Fibroblast of the conjunctiva (primary cell): Measurements from ENCODE around the gene LDLRAD3.
"Not testable (repeated sequence)": the region's sequence is repeated elsewhere in the genome, so short reads cannot be mapped to it uniquely, and the experiment has no call there.

ENCODE experiments used
- DNase-seq: peaks from one replicate; pipeline ENCODE4 v3.0.0-alpha.2; 2010; ENCODE audit warnings: low read depth

The LDLRAD3 gene

DNA sequence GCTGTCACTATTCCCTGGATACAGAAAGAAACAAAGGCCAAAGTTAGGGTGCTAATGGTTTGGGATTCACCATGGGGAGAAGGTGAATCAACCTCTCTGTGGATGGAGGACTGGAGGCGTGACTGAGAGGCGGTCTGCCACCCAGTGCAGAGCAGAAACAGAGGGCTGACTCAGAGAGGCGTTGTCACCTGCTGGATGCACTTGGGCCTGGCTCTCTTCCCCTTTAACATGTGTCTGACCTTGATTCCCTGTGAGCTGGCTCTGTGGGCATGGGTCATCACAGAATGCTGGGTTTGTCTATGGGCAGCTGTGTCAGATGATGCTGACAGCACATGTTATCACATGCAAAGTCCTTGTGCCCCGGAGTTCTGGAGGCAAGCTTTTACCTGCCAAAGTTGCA lies 75.9 kb downstream of the LDLRAD3 start:
- DNase-seq = no peak

DNA sequence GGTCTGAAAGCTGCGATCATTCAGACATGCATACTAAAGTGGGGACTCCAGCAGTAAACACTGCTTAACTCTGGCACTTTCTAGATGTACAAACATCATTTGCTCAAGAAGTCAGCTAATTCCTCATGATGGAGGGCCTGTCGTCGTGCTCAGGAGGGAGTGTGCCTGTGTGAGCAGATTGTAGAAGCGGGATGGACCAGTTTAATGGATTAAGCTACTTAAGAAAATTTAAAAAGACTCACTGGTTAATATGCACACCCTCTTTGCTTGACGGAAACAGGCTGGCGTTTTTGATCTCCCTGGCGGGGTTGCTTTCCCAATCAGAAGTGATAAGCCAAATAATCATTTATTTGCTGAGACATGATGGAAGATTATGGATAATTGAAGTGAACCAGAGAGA lies 79.0 kb downstream of the LDLRAD3 start:
- no peak for DNase-seq

DNA sequence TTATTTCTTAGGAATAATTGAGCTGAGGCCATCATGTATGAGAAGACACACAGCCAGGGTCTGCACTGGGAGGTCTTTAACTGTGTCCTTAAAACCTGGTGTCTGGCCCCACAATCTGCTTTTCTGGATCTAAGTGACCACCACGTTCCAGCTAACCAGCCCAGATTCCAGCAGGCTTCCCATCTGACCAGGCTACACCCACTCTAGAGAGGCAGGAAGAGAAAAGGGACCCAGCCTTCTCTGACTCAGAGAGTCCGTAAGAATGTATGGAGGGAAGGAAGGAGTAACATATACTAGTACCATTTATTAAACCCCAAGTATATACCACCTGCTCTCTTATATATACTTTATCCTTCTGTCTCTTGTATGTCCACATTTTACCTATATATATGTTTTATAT lies 80.1 kb downstream of the LDLRAD3 start:
- no peak for DNase-seq

DNA sequence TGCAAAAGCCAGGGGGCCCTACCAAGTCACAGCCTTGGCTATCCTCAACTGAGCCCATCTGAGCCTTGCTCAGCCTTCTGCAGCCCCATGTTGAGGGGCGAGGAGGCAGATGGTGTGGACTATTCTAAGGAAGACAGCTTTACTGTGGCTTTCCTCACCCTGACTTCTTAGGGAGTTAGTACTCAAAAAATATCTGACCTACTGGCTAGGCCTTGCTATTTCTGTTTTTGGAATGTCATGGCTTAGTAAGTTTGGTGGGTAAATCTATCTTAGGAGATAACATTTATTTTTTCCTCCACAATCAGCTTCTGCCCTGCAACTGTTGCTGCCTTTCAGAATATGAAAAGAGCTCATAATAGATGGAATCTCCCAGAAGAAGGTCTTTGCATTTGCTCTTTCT lies 80.9 kb downstream of the LDLRAD3 start:
- DNase-seq = no peak

DNA sequence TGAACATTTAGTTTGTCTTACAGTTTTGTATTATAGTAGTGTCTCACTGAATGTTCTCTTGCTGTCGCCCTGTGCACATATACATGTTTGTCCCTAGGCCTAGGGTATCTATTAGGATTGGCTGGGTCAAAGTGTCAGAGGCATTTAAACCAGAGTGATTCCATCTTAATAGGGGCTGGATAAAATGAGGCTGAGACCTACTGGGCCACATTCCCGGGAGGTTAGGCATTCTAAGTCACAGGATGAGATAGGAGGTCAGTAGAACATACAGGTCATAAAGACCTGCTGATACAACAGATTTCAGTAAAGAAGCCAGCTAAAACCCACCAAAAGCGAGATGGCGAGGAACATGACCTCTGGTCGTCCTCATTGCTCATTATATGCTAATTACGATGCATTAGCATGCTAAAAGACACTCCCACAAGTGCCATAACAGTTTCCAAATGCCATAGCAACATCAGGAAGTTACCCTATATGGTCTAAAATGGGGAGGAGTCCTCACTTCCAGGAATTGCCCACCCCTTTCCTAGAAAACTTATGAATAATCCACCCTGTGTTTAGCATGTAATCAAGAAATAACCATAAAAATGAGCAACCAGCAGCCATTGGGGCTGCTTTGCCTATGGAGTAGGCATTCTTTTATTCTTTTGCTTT lies 82.6 kb downstream of the LDLRAD3 start:
- DNase-seq = no peak

DNA sequence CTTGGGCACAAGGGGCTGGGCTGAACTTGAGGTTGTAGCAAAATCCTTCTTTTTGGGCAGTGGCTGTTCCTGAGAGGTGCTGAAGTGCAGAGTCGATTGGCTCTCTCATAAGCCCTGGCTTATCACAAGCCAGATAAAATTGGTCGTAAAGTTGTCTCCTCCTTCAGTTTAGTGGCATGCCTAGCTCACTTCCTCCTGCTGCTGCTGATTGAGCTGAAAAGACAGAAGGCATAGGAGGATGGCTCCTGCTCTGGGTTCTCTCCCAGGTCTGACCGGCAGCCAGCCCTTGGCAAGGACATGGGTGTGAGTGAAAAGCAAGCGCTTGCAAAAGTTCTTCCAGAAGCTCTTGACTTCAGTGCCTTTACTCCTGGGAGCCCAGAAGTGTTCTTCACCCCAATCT lies 83.9 kb downstream of the LDLRAD3 start:
- no peak for DNase-seq

DNA sequence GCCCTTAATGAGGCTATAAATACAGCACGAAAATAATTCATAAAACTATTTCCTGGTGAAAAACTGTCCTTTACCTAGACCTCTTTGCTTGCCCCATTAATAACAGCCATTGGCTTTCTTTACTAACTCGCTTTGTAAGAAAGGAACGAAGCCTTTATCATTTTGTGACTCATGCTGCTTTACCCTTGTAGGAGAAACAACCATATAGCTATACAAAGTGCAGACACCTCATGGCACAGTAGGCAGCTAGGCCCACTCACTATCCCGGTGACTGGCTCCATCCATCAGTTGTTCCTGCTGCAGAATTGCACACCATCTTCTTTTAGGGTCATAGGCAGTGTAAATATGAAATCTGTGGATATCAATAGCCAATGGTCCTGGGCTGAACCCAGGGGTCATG lies 85.8 kb downstream of the LDLRAD3 start:
- no peak for DNase-seq

DNA sequence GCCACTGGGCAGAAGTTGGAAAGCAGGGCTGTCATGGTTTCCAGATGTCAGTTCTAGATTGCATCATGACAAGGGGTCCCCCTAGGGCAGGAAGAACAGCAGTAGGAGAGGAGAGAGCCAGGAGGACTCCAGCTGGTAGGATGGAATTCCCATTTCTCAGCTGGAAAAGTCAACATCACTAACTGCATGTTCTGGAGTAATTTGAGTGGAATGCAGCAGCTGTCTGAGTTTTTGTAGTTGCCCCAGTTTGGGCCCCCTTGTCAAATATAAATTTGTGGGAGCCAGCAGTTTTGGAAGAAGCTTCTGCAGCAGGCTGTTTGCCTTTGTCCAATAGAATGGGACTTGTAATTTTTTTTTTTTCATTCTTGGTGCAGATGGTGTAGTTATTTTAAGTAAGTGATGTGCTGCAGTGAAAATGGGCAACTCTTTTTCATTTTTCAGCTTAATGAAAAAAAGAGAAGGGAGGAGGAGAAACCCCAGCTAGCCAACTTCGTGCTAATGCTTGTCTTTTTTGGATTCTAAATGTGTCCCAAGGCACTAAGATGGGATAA lies 86.9 kb downstream of the LDLRAD3 start:
- peak; percentile 71 for DNase-seq

DNA sequence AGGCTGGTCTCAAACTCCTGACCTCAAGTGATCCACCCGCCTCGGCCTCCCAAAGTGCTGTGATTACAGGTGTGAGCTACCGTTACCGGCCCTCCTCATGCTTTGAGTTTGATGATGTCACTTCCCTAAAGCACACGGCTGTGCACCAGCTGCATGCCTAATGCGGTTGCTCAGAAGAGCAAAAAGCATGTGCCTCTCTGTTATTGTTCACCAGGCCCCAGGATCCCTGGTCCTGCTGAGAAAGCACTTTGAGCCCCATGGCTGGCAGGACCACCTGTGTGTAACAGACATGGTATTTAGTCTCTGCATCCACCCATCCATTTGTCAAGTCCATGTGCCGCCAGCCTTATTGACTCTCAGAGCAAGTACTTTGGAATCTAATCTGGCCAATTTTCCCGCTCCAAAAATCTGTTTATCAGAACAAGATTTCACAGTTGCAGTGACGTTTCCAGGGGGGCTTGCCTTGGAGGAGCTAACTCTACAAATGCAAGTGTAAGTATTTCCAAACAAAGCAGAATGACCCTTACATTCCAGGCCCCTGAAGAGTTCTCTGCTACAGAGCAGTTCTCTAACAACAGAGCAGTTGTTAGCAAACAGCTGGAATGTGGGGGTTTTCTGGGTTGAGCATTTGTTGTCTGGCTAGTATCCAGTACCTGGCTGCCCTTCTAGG lies 89.4 kb downstream of the LDLRAD3 start:
- no peak for DNase-seq

DNA sequence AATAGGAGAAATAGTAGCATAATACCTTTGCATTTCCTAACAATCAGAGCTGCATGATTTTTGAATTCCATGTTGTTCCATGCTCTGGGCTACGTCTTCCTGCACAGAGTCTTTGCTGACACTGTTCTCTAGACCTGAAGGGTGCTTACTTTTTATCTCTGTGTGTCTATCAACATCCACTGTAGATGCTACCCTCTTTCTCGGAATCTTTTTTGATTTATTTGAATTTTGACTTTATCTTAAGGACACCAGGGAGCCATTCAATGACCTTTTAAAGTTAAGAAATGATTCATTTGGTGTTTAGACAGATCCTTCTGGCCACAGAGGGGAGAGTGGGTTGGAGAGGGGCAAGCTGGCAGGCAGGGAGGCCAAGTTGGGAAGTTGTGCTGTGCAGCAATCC lies 90.1 kb downstream of the LDLRAD3 start:
- DNase-seq = no peak

DNA sequence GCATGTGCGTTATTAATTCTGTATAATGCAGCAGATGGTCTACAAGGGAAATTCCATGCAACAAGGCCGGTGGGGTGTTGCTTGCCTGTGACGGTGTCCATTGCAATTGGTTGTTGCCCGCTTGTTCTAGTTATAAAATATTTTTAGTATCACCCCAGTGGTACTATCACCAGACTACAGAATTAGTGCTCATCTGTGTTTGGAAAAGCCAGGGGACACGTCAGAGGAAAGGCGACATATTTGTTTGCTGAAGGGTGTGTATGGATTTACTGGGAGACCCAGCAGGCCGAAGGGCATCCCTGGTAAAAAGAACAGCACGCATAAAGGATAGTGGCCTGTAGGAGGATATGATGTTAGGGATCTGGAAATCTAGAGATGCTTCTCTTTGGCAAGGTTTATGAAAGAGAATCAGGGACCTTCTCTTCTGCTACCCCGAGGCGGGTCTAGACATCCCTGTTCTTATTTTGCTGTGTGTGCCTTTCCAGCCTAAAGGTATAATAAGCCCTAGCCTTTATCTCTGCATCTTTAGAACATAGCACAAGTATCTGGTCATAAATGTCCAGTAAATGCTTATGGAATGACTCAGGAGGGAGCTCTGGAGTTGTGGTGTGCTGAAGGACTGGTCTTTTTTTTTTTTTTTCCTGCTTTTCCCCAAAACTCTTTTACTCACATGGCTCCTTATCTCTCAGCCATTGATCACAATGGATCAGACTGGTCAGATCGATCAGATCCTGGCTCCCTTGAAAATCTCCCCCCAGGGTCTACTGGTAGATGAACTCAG lies 90.9 kb downstream of the LDLRAD3 start:
- DNase-seq = peak; percentile 61

DNA sequence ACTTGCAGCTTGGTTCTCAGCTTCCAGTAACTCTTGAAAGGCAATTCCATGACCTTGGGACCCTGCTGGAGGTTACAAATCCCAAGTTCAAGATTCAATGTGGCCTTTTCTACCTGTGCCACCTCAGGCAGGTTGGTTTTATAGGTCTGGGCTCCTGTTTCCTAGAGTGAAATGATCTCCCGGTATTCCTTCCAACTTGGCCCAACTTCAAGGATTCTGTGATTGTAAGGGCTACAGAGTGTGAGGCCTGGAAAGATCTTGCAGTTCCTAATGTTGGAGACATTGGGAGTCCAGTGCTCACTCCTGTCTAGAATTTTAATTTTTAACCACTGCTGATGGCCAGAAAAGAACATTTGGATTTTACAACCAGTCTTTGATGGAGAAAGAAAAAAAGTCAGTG lies 91.6 kb downstream of the LDLRAD3 start:
- no peak for DNase-seq

DNA sequence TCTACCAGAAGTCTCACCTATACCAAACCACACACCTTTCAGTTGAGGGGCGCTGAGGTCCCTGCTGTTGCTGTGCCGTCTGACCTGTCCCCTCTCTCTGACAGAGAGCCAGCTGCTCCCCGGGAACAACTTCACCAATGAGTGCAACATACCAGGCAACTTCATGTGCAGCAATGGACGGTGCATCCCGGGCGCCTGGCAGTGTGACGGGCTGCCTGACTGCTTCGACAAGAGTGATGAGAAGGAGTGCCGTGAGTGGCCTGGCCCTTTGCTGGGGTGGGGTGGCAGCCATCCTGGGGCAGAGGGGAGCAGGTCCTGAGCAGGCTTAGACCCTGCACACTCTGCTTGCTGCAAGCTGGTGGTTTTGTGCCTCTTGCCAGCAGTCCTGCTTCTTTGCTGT lies 92.1 kb downstream of the LDLRAD3 start:
- DNase-seq = no peak

DNA sequence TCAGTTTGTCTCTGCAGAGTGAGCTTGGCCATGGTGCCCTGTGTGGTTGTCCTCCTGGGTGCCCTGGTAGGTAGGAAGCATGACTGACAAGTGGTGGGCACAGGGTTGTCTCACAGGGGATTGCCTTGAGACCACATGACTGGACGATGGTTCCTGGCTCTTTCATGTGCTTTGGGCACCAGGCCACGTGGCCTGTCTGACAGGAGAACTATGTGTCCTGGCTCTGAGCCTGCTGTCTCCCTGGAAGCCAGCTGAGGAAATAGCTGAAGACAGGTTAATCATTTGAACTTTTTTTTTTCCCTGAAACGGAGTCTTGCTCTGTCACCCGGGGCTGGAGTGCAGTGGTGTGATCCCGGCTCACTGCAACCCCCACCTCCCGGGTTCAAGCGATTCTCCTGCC lies 93.2 kb downstream of the LDLRAD3 start:
- no peak for DNase-seq

DNA sequence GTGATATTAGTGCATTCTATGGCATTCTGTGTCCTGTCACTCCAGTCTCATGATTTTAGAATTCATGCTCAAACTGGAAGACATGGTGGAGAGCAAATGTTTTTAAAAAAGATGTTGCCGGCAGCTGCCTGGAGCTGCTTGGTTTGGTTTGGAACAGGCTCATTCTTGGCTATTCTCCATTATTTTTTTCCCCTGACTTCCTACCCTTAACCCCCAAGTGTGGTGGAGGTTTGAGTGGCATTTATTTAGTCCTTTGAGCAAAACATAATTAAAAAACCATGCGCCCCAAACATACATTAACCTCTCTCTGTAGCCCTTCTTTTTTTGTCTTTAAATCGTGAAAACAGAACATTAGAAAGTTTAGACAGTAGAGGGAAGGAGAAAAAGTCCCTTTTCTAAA lies 94.7 kb downstream of the LDLRAD3 start:
- DNase-seq = no peak

DNA sequence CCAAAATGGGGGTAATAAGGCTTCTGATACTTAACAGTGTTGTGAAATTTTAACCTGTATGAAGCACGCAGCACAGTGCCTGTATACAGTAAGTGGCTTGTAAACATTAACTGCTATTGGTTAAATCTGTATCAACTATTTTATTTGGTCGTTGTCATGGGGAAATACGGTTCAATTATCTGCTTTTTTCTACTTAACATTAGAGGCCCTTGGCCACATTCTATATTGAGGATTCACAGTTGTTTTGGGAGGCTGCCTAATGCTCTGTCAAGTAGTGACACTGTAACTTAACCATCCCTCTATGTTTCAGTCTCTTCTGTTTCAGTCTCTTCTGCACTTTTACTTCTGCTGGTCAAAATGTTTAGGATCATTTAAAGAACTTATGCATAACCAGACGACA lies 95.6 kb downstream of the LDLRAD3 start:
- no peak for DNase-seq

DNA sequence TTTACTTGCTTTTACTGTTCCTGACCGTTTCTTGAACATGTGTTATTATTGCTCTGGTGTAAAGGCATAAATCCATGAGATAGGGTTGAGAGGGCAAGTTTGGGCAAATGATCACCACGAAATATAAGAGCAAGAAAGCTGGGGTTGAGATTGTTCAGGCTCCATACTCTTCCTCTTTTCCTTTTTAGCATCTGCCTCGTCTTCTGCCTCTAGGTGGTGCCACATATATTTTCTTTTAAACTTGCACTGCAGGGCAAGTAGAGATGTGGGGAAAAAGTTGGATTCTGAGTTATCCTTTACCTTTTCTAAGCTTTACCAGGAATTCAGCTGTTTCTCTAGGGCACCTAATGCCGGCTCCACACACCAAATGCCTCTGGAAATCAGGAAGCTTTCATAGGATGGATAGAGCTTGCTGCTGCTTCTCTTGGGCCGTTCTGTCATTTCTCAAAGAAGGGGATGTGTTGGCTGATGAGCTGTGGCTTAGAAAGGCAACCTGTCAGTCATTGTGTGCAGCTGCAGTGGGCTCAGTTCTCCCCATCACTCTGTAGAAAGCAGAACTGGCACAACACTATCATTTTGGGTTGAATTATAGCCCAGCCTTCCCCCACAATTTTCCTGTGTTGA lies 98.2 kb downstream of the LDLRAD3 start:
- no peak for DNase-seq

DNA sequence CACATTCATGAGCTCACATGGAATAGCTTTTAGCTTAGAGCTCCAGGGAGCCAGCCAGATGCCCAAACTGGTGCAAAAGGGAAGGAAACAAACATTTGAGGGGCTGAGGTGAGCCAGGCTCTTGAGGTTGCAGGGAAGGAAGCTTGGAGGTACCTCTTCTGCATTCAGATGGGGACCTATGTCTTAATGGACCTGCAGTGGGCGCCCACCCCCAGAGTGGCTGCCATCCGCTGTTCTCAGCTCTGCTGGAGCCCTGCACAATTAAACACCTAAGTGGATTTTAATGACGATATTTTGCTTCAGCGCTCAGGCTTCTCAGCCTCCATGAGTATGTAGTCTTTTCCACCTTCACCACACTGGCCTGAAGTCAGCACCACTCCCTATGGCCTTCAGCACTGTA lies 100.8 kb downstream of the LDLRAD3 start:
- DNase-seq = no peak

DNA sequence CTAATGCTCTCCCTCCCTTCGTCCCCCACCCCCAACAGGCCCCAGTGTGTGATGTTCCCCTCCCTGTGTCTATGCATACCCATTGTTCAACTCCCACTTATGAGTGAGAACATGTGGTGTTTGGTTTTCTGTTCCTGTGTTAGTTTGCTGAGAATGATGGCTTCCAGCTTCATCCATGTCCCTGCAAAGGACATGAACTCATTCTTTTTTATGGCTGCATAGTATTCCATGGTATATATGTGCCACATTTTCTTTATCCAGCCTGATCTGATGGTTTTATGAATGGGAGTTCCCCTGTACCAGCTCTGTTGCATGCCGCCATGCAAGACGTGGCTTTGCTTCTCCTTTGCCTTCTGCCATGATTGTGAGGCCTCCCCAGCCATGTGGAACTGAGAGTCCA lies 102.1 kb downstream of the LDLRAD3 start:
- not testable (repeated sequence) for DNase-seq

DNA sequence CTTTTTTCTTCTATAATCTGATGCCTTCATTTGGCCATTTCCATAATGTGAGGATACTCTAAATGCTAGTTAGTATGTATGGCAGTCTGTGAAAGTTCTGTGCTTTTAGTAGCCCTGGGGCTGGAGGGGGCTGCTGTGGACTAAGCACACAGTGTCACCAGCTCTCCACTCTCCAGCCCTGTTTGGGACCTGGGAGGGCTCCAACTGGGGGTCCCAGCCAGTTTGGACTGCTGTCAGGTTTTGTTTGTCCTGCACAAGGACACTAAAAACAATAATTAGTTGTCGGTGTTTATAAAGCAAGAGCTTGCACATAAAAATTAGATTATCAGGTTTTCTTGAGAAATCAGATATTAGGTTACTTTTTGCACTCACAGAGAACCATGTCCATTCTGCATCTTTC lies 103.1 kb downstream of the LDLRAD3 start:
- no peak for DNase-seq

DNA sequence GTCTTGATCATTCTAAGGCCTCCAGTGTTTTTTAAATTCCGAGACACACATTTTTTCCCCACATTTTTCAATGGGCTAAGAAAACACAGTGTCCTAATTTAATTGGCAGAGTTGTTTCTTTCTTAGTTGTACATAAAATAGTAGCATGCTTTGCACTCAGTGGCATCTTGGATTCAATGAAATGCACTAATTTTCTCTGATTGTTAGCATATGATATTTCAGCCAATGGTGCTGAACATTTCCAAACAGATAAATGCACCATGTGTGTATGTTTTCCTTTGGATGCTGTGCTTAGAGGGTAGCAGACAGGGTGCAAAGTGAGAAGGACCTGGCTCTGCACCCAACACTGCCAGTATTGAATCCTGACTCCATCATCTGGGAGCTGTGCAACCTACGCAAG lies 103.5 kb downstream of the LDLRAD3 start:
- no peak for DNase-seq

DNA sequence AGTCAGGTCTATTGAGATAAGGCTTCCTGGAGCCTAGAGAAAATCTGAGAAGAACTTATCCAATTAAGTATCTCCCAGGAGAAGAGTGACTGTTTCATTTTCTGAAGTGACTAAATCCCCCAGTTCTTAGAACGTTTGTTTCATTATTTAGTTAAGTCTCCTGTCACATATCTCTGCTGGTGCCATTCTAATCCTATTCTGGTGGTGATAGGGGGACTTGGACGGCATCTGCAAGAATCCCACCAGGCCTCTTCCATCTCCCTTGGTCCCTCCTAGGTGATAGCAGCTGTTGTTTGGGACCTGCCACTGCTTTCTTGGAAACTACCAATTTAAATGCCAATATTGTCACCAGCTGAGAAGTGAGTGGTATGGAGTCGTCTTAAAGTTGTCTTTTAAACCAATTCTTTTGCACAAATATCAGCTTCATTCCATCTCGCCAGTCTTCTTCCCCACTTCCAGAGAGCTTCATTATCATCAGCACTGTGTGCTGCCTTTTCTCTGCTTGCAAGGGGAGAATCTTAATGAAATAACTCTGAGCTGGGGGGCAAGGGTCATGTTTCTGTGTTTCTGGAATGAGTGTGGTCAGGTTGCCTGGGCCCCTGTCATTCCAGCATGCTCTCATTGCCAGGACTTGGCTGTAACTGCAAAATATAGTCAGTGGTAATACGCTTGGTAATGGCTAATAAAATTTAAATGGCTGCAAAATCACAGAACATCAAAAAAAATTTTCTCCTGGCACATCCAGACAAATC lies 104.8 kb downstream of the LDLRAD3 start:
- DNase-seq = no peak
